Measurements from ENCODE around the gene P4HA3.

GRCh38 chr11:74326665-74327064 lies 15.2 kb upstream of the P4HA3 start:
- TF ChIP-seq KLF13 (tag; IDR thresholded peaks at IDR 0.05; ENCODE audit: borderline replicate concordance, low read depth) (no peak), GABPB1 (CRISPR knock-in tag; IDR thresholded peaks at IDR 0.05) (no peak), MYC (IDR thresholded peaks at IDR 0.05; ENCODE audit: low read depth, low read length) (no peak), MYC (CRISPR knock-in tag; IDR thresholded peaks at IDR 0.05; ENCODE audit: borderline replicate concordance, low read depth) (no peak), NCOA1 (IDR thresholded peaks at IDR 0.05; ENCODE audit: low read depth) (no peak), KAT8 (IDR thresholded peaks at IDR 0.05; ENCODE audit: low read depth) (no peak), CTCF (IDR thresholded peaks at IDR 0.05 in 2 of 3, conservative IDR thresholded peaks at IDR 0.05 in 1 of 3; ENCODE audit: insufficient read depth in 2 of 3, low read depth in 1 of 3, low read length in 3 of 3) (no peak), BMI1 (IDR thresholded peaks at IDR 0.05; ENCODE audit: low read length) (no peak)
